ENCODE results near the gene SRMS. TPM values are rescaled to one million over a fixed set of nuclear protein-coding genes. Genes with fewer than 3 reads are reported as not detected.

The SRMS gene
- total and polyA plus RNA-seq, 2 donors (not counting 1 experiment from before 2014, with no cell fraction given): 0.17 to 0.54 TPM

- DNase-seq: peak; percentile 80
- peak overlapping the region in 2 of 5 experiments; percentile 13 to 39 for H3K4me3 ChIP-seq (ENCODE audit: control extremely low read depth in 1 of 5, extremely low read depth in 1 of 5, insufficient read depth in 1 of 5, low read depth in 2 of 5, low read length in 4 of 5)
- H3K9me3 Mint-ChIP-seq (ENCODE audit: insufficient read depth): no peaks in the 10 kb centered on the region
- H3K4me2 ChIP-seq (replicated peaks; ENCODE audit: low read depth, low read length, poor library complexity, severe bottlenecking): peak overlapping the region; percentile 56
- WGBS (ENCODE audit: insufficient coverage): 58% methylated on average over 10 of the region's 10 CpGs
- peak overlapping the region; percentile 67 to 78 for H3K27ac ChIP-seq (ENCODE audit: low read length in 2 of 2)
- H3K36me3 ChIP-seq (replicated peaks in 1 of 2; ENCODE audit: control extremely low read depth in 1 of 2, control insufficient read depth in 1 of 2, extremely low read depth in 1 of 2, insufficient read depth in 2 of 2, low read length in 1 of 2): no peaks in the 10 kb centered on the region
- no peak for TF ChIP-seq CTCF (IDR thresholded peaks at IDR 0.05)
- TF ChIP-seq EZH2 (IDR thresholded peaks at IDR 0.05; ENCODE audit: borderline replicate concordance, insufficient read depth, low read depth, low read length, poor library complexity, severe bottlenecking): no peak
- POLR2A ChIA-PET: interaction anchor here (0.6 to 2.1 kb wide), 7 partner anchors 10 to 93 kb away, joined by 3 to 11 read pairs (median 5); partner anchors contain the start of genes FNDC11 and GMEB2
- H3K79me2 ChIP-seq (ENCODE audit: control insufficient read depth, insufficient read depth, low read length): no peaks in the 10 kb centered on the region
- peaks cover 44 to 75% of the 10 kb centered on the region in 2 donors for H3K4me1 ChIP-seq (ENCODE audit: control insufficient read depth in 2 of 2, insufficient read depth in 2 of 2, low read length in 2 of 2)
- CTCF ChIA-PET: interaction anchor here (0.9 to 2.8 kb wide), 3 partner anchors 10 to 165 kb away, joined by 3 to 10 read pairs (median 4); partner anchors contain the start of genes ARFRP1 and ZGPAT
- intact Hi-C loops (cut with micrococcal nuclease): loop anchor here (1.0 kb wide), 1 partner anchor 11 kb away; no protein-coding TSS in a partner anchor
- H3K9ac ChIP-seq (ENCODE audit: low read length): peak overlapping the region; percentile 35
- no peaks in the 10 kb centered on the region for H3K9me3 ChIP-seq (ENCODE audit: control extremely low read depth in 1 of 3, control insufficient read depth in 2 of 3, insufficient read depth in 1 of 3, low read length in 2 of 3)
- H3K27me3 ChIP-seq (replicated peaks in 1 of 4; ENCODE audit: control extremely low read depth in 1 of 4, control insufficient read depth in 3 of 4, insufficient read depth in 4 of 4, low read length in 3 of 4): peaks cover 0 to 2% (median 0%) of the 10 kb centered on the region in 4 experiments
- no peaks in the 10 kb centered on the region for H3K27me3 Mint-ChIP-seq
- H2AFZ ChIP-seq (ENCODE audit: insufficient read depth, low read depth, low read length, poor library complexity, severe bottlenecking): no peak overlapping the region
- ATAC-seq (ENCODE audit: low read depth): peak; percentile 40
- no peaks in the 10 kb centered on the region for H4K20me1 ChIP-seq (ENCODE audit: control insufficient read depth, insufficient read depth, low read length, poor library complexity, severe bottlenecking)
- peak overlapping the region; percentile 89 for H3K27ac Mint-ChIP-seq
- H3K4me1 Mint-ChIP-seq: peaks cover 57% of the 10 kb centered on the region
- H3K4me3 Mint-ChIP-seq: peak overlapping the region; percentile 74
Measured at GRCh38 chr20:63542696-63543095, 4.9 kb downstream of the SRMS start.

- WGBS (ENCODE audit: insufficient coverage): 76% methylated on average over 34 of the region's 36 CpGs
- Histone ChIP-seq H3K9me3 (ENCODE audit: control extremely low read depth in 1 of 3, control insufficient read depth in 2 of 3, insufficient read depth in 1 of 3, low read length in 2 of 3) (no peaks in the 10 kb centered on the region), H3K27me3 (replicated peaks in 1 of 4; ENCODE audit: control extremely low read depth in 1 of 4, control insufficient read depth in 3 of 4, insufficient read depth in 4 of 4, low read length in 3 of 4) (no peaks in the 10 kb centered on the region), H4K20me1 (ENCODE audit: control insufficient read depth, insufficient read depth, low read length, poor library complexity, severe bottlenecking) (no peaks in the 10 kb centered on the region), H3K4me1 (ENCODE audit: control insufficient read depth in 2 of 2, insufficient read depth in 2 of 2, low read length in 2 of 2) (peaks cover 50 to 80% of the 10 kb centered on the region in 2 donors), H3K36me3 (replicated peaks in 1 of 2; ENCODE audit: control extremely low read depth in 1 of 2, control insufficient read depth in 1 of 2, extremely low read depth in 1 of 2, insufficient read depth in 2 of 2, low read length in 1 of 2) (no peaks in the 10 kb centered on the region), H3K79me2 (ENCODE audit: control insufficient read depth, insufficient read depth, low read length) (no peaks in the 10 kb centered on the region), H2AFZ (ENCODE audit: insufficient read depth, low read depth, low read length, poor library complexity, severe bottlenecking) (no peak overlapping the region), H3K4me2 (replicated peaks; ENCODE audit: low read depth, low read length, poor library complexity, severe bottlenecking) (peak overlapping the region; percentile 56), H3K9ac (ENCODE audit: low read length) (peak overlapping the region; percentile 35), H3K4me3 (ENCODE audit: control extremely low read depth in 1 of 5, extremely low read depth in 1 of 5, insufficient read depth in 1 of 5, low read depth in 2 of 5, low read length in 4 of 5) (peak overlapping the region in 2 of 5 experiments; percentile 13 to 39), H3K27ac (ENCODE audit: low read length in 2 of 2) (peak overlapping the region; percentile 67 to 78)
- intact Hi-C loops (cut with micrococcal nuclease): loop anchor here (1.0 kb wide), 1 partner anchor 11 kb away; no protein-coding TSS in a partner anchor
- ChIA-PET POLR2A (interaction anchor here (0.6 to 2.1 kb wide), 11 partner anchors 11 to 399 kb away, joined by 3 to 11 read pairs (median 5); partner anchors contain the start of genes FNDC11 and GMEB2), CTCF (interaction anchor here (0.9 to 2.8 kb wide), 4 partner anchors 10 to 166 kb away, joined by 3 to 10 read pairs (median 4); partner anchors contain the start of genes ARFRP1 and ZGPAT)
- no peaks in the 10 kb centered on the region for H3K27me3 Mint-ChIP-seq
- TF ChIP-seq CTCF (IDR thresholded peaks at IDR 0.05): no peak
- TF ChIP-seq EZH2 (IDR thresholded peaks at IDR 0.05; ENCODE audit: borderline replicate concordance, insufficient read depth, low read depth, low read length, poor library complexity, severe bottlenecking): no peak
- H3K4me1 Mint-ChIP-seq: peaks cover 60% of the 10 kb centered on the region
- ATAC-seq (ENCODE audit: low read depth): no peak
- H3K27ac Mint-ChIP-seq: peak overlapping the region; percentile 90
- peak; percentile 45 for DNase-seq
- no peaks in the 10 kb centered on the region for H3K9me3 Mint-ChIP-seq (ENCODE audit: insufficient read depth)
- H3K4me3 Mint-ChIP-seq: peak overlapping the region; percentile 72
Measured at GRCh38 chr20:63542031-63542559, 5.5 kb downstream of the SRMS start.
